ENCODE measurements around the gene BTD. TPM values are rescaled to one million over a fixed set of nuclear protein-coding genes. Genes with fewer than 3 reads are reported as not detected.

Gene BTD
- total RNA-seq, 2 experiments from 2014 or later, result 11.2 to 12.5 TPM

DNA sequence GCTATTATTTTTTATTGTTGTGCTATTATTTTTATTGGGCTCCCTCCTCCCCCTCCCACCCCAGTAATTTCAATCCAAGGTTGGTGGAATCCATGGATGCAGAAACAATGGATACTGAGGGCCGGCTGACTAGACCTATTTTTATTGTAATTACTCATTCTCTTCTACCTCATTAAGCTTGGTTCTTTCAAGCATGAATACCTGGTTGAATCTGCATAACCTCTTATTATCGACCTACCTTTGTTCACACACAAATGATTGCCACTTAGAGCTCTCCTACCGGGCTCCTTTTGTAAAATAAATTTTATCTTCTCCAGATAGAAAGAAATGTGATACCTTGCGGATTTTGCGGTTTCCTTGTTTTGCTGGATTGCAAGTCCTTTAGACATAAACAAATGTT, 31.6 kb downstream of the BTD start:
- H3K36me3 Mint-ChIP-seq (ENCODE audit: low read depth), result peaks cover 14% of the 10 kb centered on the region
- POLR2A ChIA-PET, result no interaction called here

DNA sequence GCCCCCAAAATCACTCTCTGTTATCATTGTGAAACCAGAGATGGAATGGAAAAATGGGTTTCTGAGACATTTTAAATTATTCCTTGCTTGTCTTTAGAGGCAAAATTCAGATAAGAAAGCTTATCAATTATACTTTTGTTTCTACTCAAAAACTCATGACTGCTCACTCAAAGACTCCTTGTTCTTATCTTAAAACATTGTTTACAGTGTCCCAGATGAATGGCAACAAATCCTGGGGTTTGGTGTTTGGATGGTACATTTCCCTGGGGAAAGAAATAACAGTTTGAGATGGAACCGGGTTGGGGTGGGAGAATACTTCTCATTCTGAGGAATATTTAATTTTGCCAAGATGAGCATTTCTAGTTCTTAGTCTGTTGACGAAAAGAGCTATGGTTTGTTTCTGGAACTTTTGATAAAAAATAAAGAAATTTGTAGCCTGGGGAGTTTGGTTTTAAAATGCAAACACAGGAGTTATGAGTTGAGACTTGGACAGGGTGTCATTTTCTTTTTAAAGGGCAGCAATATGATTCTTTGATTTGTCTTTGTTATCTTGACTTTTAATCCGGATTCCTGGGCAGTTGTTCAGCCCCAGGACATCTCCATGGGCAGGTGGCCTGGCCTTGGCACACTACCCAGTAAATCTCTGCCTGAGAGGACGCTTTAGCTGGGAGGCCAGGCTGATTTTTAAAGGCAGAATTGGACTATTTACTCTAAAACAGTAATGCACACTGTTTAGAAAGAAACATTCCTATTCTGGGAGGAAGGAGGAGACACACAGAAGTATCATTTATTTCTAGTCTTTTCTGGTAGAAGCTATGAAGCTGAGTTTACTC, 32.4 kb downstream of the BTD start:
- H3K4me3 ChIP-seq (ENCODE audit: low read length), result no peak overlapping the region
- H3K4me1 ChIP-seq (ENCODE audit: insufficient read depth, low read length), result peaks cover 27% of the 10 kb centered on the region
- ChIA-PET CTCF (no interaction called here), POLR2A (no interaction called here)
- no peaks in the 10 kb centered on the region for H3K9me3 ChIP-seq (ENCODE audit: control insufficient read depth in 1 of 2, insufficient read depth in 1 of 2, low read length in 2 of 2)
- Mint-ChIP-seq H3K4me1 (ENCODE audit: low read depth) (peaks cover 43% of the 10 kb centered on the region), H3K9me3 (no peaks in the 10 kb centered on the region), H3K27ac (no peak overlapping the region), H3K36me3 (ENCODE audit: low read depth) (peaks cover 14% of the 10 kb centered on the region), H3K27me3 (no peaks in the 10 kb centered on the region), H3K4me3 (no peak overlapping the region)
- DNase-seq (no peak), ATAC-seq (ENCODE audit: poor library complexity) (no peak)
- intact Hi-C loops (cut with DNase I, micrococcal nuclease), result loop anchor here in 1 of 2 experiments (5.0 kb wide), 1 partner anchor 543 kb away; no protein-coding TSS in a partner anchor
- no peaks in the 10 kb centered on the region for H3K27me3 ChIP-seq (ENCODE audit: control insufficient read depth in 1 of 2, insufficient read depth in 2 of 2, low read length in 2 of 2)
- H3K36me3 ChIP-seq (ENCODE audit: insufficient read depth, low read length), result no peaks in the 10 kb centered on the region
- no peak overlapping the region for H3K27ac ChIP-seq (ENCODE audit: low read depth in 1 of 2, low read length in 2 of 2)
- TF ChIP-seq, protein P1, sequence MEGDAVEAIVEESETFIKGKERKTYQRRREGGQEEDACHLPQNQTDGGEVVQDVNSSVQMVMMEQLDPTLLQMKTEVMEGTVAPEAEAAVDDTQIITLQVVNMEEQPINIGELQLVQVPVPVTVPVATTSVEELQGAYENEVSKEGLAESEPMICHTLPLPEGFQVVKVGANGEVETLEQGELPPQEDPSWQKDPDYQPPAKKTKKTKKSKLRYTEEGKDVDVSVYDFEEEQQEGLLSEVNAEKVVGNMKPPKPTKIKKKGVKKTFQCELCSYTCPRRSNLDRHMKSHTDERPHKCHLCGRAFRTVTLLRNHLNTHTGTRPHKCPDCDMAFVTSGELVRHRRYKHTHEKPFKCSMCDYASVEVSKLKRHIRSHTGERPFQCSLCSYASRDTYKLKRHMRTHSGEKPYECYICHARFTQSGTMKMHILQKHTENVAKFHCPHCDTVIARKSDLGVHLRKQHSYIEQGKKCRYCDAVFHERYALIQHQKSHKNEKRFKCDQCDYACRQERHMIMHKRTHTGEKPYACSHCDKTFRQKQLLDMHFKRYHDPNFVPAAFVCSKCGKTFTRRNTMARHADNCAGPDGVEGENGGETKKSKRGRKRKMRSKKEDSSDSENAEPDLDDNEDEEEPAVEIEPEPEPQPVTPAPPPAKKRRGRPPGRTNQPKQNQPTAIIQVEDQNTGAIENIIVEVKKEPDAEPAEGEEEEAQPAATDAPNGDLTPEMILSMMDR (IDR thresholded peaks at IDR 0.05), result no peak

More for the DNA sequence above, 31.6 kb downstream of the BTD start:
- Histone ChIP-seq H3K4me1 (ENCODE audit: insufficient read depth, low read length) (peaks cover 27% of the 10 kb centered on the region), H3K9me3 (ENCODE audit: control insufficient read depth in 1 of 2, insufficient read depth in 1 of 2, low read length in 2 of 2) (no peaks in the 10 kb centered on the region), H3K4me3 (ENCODE audit: low read length) (no peak overlapping the region), H3K27ac (ENCODE audit: low read depth in 1 of 2, low read length in 2 of 2) (no peak overlapping the region), H3K27me3 (ENCODE audit: control insufficient read depth in 1 of 2, insufficient read depth in 2 of 2, low read length in 2 of 2) (no peaks in the 10 kb centered on the region), H3K36me3 (ENCODE audit: insufficient read depth, low read length) (no peaks in the 10 kb centered on the region)
- no peak overlapping the region for H3K27ac Mint-ChIP-seq
- CTCF ChIA-PET, result no interaction called here
- ATAC-seq (ENCODE audit: poor library complexity) (no peak), DNase-seq (no peak)
- H3K27me3 Mint-ChIP-seq, result no peaks in the 10 kb centered on the region
- H3K9me3 Mint-ChIP-seq, result no peaks in the 10 kb centered on the region
- no peak overlapping the region for H3K4me3 Mint-ChIP-seq
- intact Hi-C loops (cut with DNase I, micrococcal nuclease), result loop anchor here in 1 of 2 experiments (5.0 kb wide), 1 partner anchor 544 kb away; no protein-coding TSS in a partner anchor
- TF ChIP-seq, protein P1 (IDR thresholded peaks at IDR 0.05), result no peak
- H3K4me1 Mint-ChIP-seq (ENCODE audit: low read depth), result peaks cover 43% of the 10 kb centered on the region

DNA sequence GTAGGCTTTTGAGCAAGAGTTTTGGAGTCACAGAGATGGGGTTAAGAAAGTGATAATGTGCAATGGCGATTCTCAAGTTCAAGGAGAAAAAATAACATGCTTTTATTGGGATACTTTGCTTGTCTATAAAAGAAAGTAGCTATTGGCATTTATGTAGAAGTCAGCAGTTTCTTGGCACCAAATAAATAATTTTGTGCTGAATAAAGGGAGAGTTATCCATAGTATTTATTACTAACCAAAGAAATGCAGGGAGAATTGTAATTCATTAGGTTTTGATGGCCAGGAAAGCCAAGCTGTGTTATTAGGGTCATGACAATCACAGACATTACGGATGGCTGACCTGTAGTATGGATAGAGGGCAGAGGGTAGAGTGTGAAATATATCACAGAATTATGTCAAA, 33.1 kb downstream of the BTD start:
- ATAC-seq (ENCODE audit: poor library complexity), result no peak
- intact Hi-C loops (cut with DNase I, micrococcal nuclease), result loop anchor here (5.0 kb wide), 2 partner anchors 543 to 1393 kb away; no protein-coding TSS in a partner anchor
- no peak overlapping the region for H3K27ac Mint-ChIP-seq

More for the DNA sequence above, 33.1 kb downstream of the BTD start:
- Histone ChIP-seq H3K36me3 (ENCODE audit: insufficient read depth, low read length) (no peaks in the 10 kb centered on the region), H3K4me3 (ENCODE audit: low read length) (no peak overlapping the region), H3K27me3 (ENCODE audit: control insufficient read depth in 1 of 2, insufficient read depth in 2 of 2, low read length in 2 of 2) (no peaks in the 10 kb centered on the region), H3K9me3 (ENCODE audit: control insufficient read depth in 1 of 2, insufficient read depth in 1 of 2, low read length in 2 of 2) (no peaks in the 10 kb centered on the region), H3K27ac (ENCODE audit: low read depth in 1 of 2, low read length in 2 of 2) (no peak overlapping the region), H3K4me1 (ENCODE audit: insufficient read depth, low read length) (peaks cover 25% of the 10 kb centered on the region)
- peaks cover 14% of the 10 kb centered on the region for H3K36me3 Mint-ChIP-seq (ENCODE audit: low read depth)
- no peaks in the 10 kb centered on the region for H3K9me3 Mint-ChIP-seq
- H3K4me3 Mint-ChIP-seq, result no peak overlapping the region
- ChIA-PET CTCF (no interaction called here), POLR2A (no interaction called here)
- TF ChIP-seq, protein P1 (IDR thresholded peaks at IDR 0.05), result no peak
- peaks cover 43% of the 10 kb centered on the region for H3K4me1 Mint-ChIP-seq (ENCODE audit: low read depth)
- DNase-seq, result no peak
- no peaks in the 10 kb centered on the region for H3K27me3 Mint-ChIP-seq

All from CD4-positive, alpha-beta T cell (primary cell).